Right renal cortex interstitium (tissue), 3 donors: ENCODE data around the gene POLD3. TPM values are rescaled to one million over a fixed set of nuclear protein-coding genes. Genes with fewer than 3 reads are reported as not detected.
"Not testable (repeated sequence)": the region's sequence is repeated elsewhere in the genome, so short reads cannot be mapped to it uniquely, and the experiment has no call there.

ENCODE experiments used
- DNase-seq, 3 donors: peaks; one replicate each; pipeline ENCODE4 v3.0.0-alpha.2; 2013; ENCODE audit warnings: low read depth in 3 of 3, low spot score in 2 of 3
- polyA plus RNA-seq, 3 donors: library from polyadenylated mRNA; unstranded; fragments of 120-200 nt; gene quantifications; one replicate each; pipeline ENCODE4 v1.2.1, GENCODE V29; 2013; ENCODE audit not compliant: insufficient read length in 3 of 3

POLD3 gene
- polyA plus RNA-seq, 3 donors: 34.7 to 37.6 (median 36.4) TPM

DNA sequence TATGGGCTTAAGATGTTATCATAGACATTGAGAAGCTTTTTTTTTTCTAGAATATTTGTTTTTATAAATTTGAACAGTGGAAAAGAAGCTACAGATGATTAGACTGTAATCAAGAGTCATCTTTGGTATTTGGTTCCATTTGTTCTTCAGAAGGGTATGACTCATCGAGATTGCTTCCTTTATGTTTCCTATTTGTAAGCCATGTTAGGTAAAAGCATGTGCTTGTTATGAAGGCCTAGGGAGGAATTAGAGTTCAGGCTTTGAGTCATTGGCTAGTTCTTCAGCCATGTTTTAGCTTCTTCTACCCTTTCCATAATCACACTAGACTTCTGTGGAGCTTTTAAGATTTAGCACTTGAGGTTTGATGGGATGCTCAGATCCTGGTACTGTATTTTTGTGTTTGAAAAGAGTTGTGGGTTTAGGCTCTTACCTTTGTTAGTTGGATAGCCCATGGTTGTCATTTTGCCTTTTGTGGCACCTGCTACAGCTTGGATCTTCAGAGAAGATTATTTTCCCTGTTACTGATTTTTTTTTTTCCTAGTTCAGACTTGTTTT, 44.3 kb downstream of the POLD3 start:
- no peak for DNase-seq

DNA sequence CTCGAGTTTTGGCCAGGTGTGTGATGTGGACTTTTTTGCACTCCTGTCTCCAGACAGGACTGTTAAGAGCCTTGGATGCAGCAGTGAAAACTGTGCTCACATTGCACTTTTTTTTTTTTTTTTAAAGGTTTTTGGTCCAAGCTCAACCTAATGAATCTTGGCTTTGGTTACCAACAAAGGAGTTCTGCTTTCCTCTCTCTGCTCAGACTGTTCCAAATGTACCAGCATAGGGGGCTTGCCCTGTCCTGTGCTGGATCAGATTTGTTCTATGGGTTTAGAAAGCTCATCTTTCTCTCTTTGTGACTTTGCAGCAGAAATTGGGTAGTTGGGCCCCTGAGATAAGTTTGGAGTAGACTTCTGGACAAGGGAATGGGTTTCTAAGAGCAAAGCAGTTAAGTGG, 45.3 kb downstream of the POLD3 start:
- DNase-seq: no peak

DNA sequence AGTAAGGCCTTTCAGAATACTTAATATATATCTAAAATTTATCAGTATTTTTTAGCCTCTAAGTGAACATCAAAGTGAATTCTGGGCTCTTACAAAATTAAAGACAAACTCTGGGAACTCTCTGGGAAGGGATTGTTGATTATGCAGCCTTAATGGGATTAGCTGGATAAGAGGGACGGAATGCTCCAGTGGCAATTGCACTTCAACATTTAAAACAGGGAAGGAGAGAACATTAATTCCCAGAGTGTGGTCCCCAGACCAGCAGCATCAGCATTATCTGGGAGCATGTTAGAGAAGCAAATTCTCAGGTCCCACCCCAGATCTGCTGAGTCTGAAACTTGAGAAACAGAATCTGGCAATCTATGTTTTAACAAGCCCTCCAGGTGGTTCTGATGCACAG, 46.5 kb downstream of the POLD3 start:
- no peak for DNase-seq

DNA sequence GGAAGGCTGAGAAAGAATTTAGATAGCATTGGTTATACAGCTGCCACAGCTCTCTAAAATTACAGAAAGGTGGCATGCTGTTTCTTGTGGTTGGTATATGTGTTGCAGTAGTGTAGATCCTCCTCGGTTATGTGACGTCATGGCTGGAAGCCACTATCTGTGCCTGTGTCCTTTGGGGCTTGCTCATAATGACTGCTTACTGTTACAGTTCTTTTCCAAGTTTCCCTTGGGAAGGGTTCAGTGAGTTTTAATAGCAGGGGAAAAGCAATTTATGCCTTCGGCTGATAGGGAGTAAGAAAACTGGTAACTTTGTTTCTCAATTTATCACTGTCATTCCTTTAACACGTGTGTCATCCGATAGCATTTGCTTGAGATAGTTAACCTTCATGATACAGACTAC, 47.2 kb downstream of the POLD3 start:
- DNase-seq: peak in 1 of 3 donors; percentile 3

DNA sequence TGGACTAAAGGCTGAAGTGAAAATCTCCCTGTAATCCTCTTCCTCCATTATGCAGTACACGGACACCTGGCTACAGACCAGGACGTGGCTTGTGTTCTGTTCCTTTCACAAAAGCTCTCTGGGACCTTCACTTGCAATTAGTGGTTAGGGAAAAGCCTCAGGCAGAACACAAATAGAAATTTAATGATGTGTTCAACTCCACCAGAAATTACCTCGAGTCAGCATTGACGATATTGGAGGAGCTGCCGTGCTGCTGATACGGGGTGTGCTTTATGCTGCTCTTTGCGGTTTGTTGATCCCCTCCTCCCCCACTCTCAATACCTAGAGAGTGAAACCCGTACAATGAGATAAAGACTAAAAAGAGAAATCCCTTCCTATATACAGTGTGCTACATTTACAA, 48.9 kb downstream of the POLD3 start:
- no peak for DNase-seq

DNA sequence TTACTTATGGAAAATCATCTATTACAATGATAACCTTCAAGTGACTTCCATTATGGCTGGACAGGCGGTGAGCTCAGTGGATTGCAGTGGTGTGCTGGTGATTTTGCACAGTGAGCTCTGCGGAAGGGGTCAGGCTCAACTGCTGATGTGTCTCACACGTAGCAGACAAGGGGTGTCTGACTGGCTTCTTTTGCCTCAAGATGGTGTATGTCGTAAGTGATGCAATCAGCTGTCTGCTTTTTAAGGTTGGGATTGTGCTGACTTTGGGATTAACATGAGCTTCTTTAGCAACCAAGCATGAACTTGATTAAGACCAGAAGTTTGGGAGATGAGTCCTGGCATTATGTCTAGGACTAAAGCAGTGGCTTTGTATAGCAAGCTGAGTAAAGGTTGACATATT, 49.5 kb downstream of the POLD3 start:
- DNase-seq: no peak

DNA sequence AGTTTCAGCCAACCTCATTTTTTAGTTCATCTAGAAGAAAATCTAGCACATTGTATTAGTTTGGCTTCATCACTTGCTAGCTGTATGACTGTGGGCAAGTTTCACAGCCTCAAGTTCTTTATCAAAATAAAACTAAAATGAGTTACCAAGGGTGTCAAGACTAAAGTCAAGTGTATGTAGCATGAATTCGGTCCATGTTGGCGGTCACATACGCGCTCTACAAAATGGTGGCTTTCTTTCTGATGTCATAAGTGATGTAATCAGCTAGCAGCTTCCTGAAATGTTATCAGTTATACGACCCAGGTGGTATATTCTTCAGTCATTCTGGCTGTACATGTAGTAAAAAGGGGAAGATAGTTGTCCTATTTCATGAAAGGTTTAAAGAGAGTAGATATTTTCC, 50.5 kb downstream of the POLD3 start:
- DNase-seq: no peak

DNA sequence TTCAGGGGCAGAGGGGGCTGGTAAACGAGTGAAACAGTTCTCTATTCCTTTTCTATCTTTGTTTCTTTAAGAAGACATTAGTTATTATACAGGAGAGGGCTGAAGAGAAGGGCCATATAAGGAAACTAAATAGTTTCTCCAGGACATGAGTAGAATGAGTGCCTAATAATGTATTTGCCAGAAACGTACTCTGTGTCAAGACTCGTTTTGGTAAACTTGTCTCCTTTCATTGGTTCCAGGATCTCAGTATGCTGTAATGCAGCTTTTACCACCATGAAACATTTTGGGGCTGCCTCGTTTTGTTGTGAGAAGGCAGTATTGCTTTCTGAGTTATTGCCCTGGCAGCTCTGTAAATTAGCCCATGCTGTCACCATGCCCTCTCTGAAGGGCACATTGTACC, 51.7 kb downstream of the POLD3 start:
- DNase-seq: no peak

DNA sequence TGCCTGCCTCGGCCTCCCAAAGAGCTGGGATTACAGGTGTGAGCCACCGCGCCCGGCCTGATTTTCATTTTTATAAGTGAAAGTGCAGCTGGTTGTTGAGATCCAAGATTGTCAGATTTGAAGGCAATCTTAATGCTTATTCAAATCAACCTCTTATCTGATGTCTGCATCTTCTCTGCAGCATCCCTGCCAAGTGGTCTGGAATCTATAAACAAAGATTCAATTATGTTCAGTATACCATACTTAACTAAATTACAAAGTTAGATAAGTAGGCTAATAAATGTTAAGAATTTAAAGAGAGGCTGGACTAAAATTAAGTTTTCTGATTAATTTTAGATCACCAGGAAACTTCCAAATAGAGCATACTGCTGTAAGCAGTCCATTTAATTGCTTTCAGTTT, 53.8 kb downstream of the POLD3 start:
- DNase-seq: no peak

DNA sequence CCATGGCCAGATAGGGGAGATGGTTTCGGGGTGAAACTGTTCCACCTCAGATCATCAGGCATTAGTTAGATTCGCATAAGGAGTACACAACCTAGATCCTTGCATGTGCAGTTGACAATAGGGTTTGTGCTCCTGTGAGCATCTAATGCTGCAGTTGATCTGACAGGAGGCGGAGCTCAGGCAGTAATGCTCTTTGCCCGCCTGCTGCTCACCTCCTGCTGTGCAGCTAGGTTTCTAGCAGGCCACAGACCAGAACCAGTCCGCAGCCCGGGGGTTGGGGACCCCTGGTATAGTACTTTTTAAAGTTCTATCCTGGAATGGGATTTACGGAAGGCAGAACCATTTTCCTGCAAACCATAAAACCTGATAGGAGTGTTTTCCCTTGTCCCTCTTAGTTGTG, 54.6 kb downstream of the POLD3 start:
- DNase-seq: no peak

DNA sequence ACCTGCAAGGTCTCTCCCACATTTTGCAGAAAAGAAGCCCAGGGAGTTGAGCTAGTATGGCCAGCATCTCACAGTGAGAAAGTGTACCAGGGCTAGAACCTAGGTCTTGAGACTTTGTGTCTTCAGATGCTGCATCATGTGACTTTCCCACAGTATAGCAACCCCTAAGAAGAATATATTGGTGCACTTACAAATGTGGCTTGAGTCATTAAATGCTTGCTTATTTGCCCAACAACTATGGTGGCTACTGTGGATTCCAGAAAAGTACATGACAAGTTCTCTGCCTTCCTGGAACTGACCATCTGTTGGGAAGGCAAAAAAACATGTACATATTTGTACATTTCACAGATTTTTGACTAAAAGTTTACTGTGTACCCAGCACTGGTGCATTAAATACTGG, 55.0 kb downstream of the POLD3 start:
- DNase-seq: no peak

DNA sequence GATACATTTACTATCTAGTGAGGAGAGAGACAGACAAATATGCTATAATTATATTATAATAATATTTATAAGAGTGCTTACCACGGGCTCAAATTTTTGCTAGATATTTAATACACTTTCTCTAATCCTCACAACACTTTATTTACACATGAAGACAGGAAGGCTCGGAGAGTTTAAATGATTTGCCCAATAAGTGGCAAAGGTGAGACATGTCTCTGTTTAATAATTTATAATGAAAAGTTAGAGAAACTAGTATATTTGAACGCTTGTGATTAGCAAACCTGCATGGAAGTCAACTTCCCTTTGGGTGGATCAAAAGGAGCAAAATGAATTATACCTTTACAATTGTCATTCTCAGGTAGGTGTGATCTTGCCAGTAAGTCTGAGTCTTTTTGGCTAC, 55.4 kb downstream of the POLD3 start:
- DNase-seq: no peak

DNA sequence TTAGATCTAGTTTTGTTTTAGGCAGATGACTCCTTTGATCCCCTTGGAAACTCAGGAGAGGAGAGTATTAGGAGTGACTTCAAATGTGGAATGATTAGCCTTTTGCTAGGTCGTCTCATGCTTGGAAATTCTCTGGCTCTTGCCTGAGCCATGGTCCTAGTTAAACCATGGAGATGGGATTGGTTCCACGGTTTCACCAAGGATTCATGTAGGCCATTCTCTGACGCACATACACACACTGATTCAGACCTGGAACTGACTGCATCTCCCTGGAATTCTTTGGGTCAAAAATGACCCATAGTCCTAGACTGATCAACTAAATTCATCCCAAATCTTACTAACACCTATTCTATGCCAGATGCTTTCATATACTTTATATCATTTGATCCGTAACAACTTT, 56.5 kb downstream of the POLD3 start:
- no peak for DNase-seq

DNA sequence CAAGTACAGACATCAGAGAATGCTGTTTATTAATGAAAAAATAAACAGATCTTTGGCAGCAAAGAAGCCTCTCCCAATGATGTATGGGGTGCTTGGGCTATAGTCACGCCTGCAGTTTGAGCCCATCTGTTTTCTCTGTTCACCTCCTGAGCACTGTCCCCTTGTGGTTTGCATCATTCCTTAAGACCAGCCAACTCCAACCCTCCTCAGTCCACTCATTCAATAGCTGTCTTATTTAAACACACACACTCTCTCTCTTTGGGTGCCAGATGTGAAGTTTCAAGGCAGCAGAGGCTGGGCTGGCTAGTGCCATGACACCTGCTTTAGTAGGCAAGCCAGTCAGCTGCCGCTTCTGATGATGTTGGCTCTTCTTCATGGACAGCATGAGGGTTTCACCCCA, 58.1 kb downstream of the POLD3 start:
- no peak for DNase-seq

DNA sequence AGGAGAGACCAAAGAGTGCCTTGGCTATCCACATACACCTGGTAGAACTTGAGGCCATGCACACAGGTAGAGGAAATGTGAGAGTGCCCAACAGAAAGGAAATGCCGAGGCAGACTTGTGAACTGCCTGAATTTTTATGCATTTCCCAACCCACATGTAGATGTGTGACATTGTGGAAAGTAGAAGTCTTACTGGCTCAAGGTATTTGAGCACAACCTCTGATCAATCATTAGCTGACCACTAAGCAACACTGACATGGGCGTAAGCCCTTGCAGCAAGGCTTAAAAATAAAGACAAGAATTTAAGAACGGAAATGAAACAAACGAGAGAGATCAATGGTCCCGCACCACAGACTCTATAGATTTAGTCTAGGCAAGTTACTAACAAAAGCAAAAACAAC, 62.6 kb downstream of the POLD3 start:
- DNase-seq: no peak

DNA sequence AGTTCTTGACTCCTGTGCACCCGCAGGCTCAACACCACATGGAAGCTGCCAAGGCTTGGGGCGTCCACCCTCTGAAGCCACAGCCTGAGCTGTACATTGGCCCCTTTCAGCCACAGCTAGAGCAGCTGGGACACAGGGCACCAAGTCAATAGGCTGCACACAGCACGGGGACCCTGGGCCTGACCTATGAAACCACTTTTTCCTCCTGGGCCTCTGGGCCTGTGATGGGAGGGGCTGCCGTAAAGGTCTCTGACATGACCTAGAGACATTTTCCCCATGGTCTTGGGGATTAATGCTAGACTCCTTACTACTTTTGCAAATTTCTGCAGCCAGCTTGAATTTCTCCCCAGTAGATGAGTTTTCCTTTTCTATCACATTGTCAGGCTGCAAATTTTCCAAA, 66.7 kb downstream of the POLD3 start:
- DNase-seq: not testable (repeated sequence)

DNA sequence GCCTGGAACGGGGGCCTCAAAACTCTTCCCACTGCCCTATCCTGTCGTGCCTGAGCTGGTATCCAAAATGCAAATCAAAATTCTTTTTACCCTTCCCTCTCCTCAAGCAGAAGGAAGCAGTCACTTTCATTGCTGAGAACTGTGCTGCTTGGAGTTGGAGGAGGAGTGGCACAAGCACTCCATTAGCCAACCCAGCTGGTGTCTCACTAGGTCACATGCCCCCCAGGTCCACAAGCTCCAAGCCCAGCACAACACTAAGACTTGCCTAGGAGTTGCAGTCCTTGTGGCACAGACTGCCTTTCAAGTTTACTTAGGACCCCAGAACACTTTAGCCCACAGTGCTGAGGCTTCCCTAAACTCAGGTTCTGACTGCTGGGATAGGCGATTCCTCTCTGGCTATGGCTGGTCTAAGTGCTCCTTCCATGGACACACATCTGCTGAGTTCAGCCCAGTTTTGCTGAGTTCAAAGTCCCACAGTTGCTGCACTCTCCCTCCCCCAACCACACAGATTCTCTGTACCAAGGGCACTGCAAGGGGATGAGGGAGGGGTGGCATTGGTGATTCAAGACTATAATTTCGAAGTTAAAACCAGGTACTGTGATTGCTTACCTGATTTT, 70.2 kb downstream of the POLD3 start:
- no peak for DNase-seq

DNA sequence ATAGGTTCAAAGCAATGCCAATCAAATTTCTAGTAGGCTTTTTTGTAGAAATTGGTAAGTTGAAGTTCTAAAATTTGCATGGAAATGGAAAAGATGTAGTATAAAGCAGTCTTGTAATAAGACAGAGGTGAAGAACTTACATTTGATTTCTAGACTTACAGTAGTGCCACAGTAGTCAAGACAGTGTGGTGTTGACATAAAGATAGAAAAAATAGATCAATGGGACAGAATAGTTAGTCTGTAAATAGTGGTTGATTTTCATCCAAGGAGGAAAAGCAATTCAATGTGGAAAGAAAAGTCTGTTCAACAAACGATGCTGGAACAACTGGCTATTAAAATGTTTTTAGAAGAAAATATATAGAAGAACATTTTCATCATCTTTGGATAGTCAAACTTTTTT, 70.9 kb downstream of the POLD3 start:
- DNase-seq: no peak

DNA sequence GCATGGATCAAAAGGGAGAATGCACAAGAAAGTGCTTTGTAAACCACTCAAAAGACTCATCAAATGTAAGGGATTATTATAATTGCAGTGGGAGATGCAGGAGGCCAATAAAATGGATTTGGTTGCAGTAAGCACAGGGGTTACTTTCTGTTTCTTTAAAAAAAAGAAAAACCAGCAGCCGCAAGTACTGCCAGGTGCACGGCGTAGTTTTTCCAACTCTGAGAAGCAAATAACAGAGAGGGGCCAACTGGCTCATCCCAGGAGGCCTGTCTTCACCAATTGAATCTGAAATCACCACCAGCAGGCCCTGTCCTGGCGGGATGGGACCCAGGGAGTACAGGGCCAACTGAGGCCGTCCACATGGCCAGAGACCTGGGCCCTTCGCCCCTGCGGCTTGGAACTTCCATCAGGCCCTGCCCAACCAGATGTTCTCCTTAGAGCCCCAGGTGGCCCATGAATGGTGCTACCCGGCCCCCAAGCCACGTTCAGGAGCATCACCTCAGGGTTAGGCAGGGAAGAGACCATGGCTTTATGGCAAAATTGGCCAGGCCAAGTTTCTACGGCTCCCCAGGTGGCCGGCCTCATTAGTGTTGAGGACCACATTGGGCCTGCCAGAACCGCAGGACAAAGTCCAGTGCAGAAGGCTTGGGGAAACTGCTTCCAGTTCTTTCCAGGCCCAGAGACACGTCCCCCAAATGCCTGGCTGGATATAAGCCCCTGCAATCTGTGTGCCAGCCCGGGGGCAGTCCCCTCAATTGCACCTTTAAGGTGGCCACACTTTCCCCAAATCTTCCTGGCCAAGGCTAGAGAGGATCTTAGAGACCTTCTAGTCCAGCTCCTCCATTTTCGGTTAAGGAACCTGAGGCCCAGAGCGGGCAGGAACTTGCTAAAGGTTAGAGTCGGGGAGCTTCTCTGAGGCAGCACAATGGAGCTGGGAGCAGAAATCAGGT, 77.1 kb downstream of the POLD3 start:
- DNase-seq: no peak

DNA sequence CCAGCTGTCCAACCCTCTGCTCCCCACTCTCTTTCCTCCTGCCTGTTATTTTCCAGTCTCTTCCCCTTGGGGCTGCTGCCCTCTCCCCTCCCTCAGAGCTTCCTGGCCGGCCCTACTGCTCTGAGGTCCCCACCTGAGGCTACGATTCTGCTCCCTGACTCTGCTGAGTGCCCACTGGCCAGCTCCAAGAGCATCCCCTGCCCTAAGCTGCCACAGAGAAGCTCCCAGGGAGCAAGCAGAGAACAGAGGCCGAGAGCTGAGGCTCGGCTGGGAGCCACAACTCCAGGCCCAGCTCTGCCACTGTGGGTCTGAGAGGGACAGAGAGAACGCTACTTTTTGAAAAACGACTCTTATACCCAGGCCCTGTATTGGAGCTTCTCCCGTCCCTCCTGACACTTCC, 77.8 kb downstream of the POLD3 start:
- no peak for DNase-seq

DNA sequence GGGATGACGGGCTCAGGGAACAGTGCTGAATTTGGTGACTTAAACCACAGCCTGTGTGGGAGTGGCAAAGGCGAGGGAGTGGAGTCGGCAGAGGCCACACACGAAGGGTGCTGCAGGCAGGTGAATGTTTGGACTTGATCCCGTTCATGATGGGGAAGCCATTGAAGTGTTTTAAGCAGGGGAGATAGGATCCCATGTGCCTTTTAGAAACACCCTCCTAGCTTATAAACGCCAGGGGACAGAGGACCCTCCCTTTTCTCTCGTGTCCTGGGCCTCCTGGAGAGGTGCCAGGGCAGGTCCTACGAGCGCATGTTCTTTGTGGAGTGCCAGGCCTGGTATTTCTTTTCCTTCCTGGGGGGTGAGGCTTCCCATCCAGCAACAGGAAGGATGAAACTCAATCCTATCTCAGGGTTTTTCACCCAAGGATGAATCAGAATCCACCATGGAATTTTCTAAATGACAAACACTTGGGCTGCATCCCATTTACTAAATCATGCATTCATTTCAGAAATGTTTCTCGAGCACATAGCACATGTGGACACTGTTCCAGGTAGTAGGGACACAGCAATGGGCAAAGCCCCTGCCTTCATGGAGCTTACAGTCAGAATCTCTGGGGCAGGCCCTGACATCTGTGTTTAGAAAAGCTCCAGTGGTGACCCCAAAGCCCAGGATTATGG, 79.3 kb downstream of the POLD3 start:
- no peak for DNase-seq
